Right lobe of liver (tissue), 6 donors: ENCODE data around the gene SC5D. TPM values are rescaled to one million over a fixed set of nuclear protein-coding genes. Genes with fewer than 3 reads are reported as not detected.

Experiments used
- ATAC-seq, 4 donors: fragments of 200-7000 bp; cut with Tn5 transposase; one replicate each; pipeline ENCODE4 v1.9.1; 2020; ENCODE audit warnings: mild to moderate bottlenecking in 4 of 4, moderate library complexity in 4 of 4
- DNase-seq, 3 donors: peaks; one replicate each; pipeline ENCODE4 v3.0.0-alpha.2; 2020
- H3K27ac ChIP-seq, 3 donors: fragments of 200-600 bp; one replicate each; pipeline ENCODE4 v1.8.0; 2022
- H3K27me3 ChIP-seq, 2 donors: fragments of 200-600 bp; one replicate each; pipeline ENCODE4 v1.8.0; 2022
- H3K36me3 ChIP-seq, 4 donors: fragments of 200-600 bp; sonication (generic) in 1 of 4; one replicate each; pipeline versions ENCODE4 v1.5.1 to v1.8.0; 2017 to 2022; ENCODE audit warnings: control low read depth in 1 of 4
- H3K4me1 ChIP-seq, 4 donors: fragments of 200-600 bp; sonication (generic) in 1 of 4; one replicate each; pipeline versions ENCODE4 v1.5.1 to v1.8.0; 2017 to 2022; ENCODE audit warnings: control low read depth in 1 of 4
- H3K4me3 ChIP-seq, 3 donors: fragments of 200-600 bp; one replicate each; pipeline ENCODE4 v1.8.0; 2022
- H3K9me3 ChIP-seq, 4 donors: fragments of 200-600 bp; sonication (generic) in 1 of 4; one replicate each; pipeline versions ENCODE4 v1.5.1 to v1.8.0; 2017 to 2022; ENCODE audit warnings: control low read depth in 1 of 4
- CTCF ChIP-seq, 4 donors: fragments of 200-600 bp in 3 of 4; fragments of 450-650 bp in 1 of 4; IDR thresholded peaks; one replicate each; pipeline versions ENCODE4 v1.5.1 to v1.8.0; 2016 to 2022; ENCODE audit warnings: antibody characterized with exemption in 4 of 4, mild to moderate bottlenecking in 2 of 4
- POLR2A ChIP-seq: fragments of 450-650 bp; IDR thresholded peaks from one replicate; pipeline ENCODE4 v1.6.1; 2017; ENCODE audit warnings: antibody characterized with exemption, mild to moderate bottlenecking
- WGBS: methylation state at CpG from one replicate; pipeline ENCODE4 v1.1.6; 2018; ENCODE audit warnings: low coverage, low lambda C conversion rate; ENCODE audit not compliant: insufficient coverage; ENCODE audit errors: missing lambda C conversion rate; 5-methylcytosine and 5-hydroxymethylcytosine counted together
- intact Hi-C, 2 donors: fragments of 100-400 bp; cut with DNase I; formaldehyde crosslinking; loops; one replicate each; pipeline versions ENCODE4 v1.11.2 to v1.14.1; 2022
- total RNA-seq, 6 experiments: library from RNA; depleted of rRNA in 2 of 6; stranded (reverse); fragments of >200 nt in 2 of 6; fragmentation: NEBNext Ultra II Directional in 3 of 6; extraction: Animal tissue kit (Norgen Biotek cat#: 25700) in 3 of 6; gene quantifications; one replicate each; pipeline versions ENCODE4 v1.1.0 to v1.2.4, GENCODE V29; 2016 to 2023
- donor health status: DM: no; HTN: yes; CAD: no.
- donor health status: DM: no; HTN: no; CAD: no.
- donor health status: DM: no; HTN: no; CAD: no.
- donor health status: DM: no; HTN: yes; CAD: no.
- donor health status: DM: no; HTN: yes; CAD: no.

SC5D gene
- total RNA-seq, 6 experiments from 2014 or later, result 58.9 to 126 (median 82.1) TPM

DNA sequence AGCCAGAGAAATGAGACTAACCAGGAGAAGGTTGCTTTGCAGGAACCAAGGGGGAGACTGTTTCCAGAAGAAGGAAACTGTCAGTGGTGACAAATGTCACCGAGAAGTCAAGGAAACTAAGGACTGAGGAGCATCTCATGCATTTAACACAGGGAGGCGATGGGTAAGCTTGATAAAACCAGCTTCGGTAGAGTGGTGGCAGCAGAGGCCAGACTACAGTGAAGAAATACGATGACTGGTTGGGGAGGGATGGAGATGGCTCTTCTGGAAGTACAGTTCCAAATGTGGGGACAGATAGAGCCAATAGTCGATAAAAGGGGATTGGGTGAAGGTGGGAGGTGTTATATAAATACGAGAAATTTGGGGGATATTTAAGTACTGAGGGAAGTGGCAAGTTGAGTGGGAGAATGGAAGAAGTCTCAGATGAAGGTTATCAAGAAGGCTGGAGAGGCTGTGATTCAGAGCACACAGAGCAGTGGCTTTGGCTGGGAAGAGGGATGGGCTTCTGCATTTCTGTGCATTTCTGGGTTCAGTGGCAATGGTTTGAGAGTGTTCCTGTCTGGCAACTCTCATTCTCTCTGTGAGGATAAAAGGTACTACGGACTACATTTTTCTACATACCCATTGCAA, 29.2 kb downstream of the SC5D start:
- Histone ChIP-seq H3K36me3 (no peaks in the 10 kb centered on the region), H3K9me3 (no peaks in the 10 kb centered on the region), H3K27me3 (no peaks in the 10 kb centered on the region), H3K27ac (no peak overlapping the region), H3K4me3 (no peak overlapping the region), H3K4me1 (no peaks in the 10 kb centered on the region)
- WGBS, result 5% methylated on average over 6 of the region's 7 CpGs
- intact Hi-C loops, result loop anchor here (10.0 kb wide), 2 partner anchors 123 to 273 kb away; no protein-coding TSS in a partner anchor
- peak; percentile 48 to 63 (median 53) for TF ChIP-seq CTCF (IDR thresholded peaks at IDR 0.05)
- no peak for TF ChIP-seq POLR2A
- peak; percentile 88 to 94 (median 92) for ATAC-seq
- DNase-seq, result peak in 1 of 3 donors; percentile 56

DNA sequence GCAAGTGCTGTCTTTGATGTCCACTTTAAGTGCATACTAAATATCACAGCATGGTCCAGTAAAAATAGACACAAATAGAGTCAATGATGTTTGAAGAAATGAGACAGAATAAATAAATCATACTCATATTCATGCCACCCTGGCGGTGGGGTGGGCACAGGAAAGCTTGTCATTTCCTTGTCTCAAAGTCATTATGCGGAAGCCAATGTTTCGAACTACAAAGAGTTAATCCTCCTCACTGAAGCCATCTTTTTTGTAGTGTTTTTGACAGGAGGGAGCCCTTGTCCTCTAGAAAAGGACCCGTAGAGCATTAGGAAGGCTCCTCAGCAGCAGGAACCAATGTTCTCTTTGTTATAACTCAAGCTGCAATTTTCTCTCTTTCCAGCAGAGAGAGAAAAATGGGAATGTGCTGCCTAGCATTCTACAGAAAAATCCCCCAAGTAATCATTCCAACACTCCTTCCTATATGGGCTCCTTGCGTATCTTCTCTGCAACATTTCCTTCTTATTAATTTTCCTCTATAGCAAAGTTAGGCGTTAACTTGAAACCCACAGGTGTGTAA, 30.6 kb downstream of the SC5D start:
- peak in 1 of 4 donors; percentile 8 for TF ChIP-seq CTCF (IDR thresholded peaks at IDR 0.05)
- no peak for TF ChIP-seq POLR2A
- no peaks in the 10 kb centered on the region for H3K4me1 ChIP-seq
- no peaks in the 10 kb centered on the region for H3K27me3 ChIP-seq
- WGBS, result 69% methylated on average over 6 of the region's 6 CpGs
- H3K9me3 ChIP-seq, result no peaks in the 10 kb centered on the region
- DNase-seq (no peak), ATAC-seq (no peak)
- no peaks in the 10 kb centered on the region for H3K36me3 ChIP-seq
- H3K4me3 ChIP-seq, result no peak overlapping the region
- H3K27ac ChIP-seq, result no peak overlapping the region
- intact Hi-C loops, result loop anchor here (10.0 kb wide), 2 partner anchors 122 to 272 kb away; no protein-coding TSS in a partner anchor

DNA sequence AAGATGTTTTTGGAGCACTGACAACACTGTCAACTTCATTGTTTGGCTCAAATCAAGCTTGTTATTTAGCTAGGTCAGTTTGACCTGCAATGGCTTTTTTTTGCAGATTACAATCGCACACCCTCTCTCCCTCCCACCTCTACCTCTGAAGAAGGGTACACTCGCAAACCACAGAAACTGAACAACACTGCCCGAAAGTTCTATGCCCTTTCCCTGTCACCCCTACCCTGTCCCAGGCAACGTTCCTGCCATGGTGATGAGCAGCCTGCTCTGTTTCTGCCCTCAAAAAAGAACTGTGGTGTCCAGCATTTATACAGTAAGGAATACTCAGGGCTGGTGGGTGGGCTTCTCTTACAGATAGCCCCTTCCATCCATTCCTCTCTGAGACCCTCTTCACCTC, 33.7 kb downstream of the SC5D start:
- Histone ChIP-seq H3K27ac (no peak overlapping the region), H3K27me3 (no peaks in the 10 kb centered on the region), H3K9me3 (no peaks in the 10 kb centered on the region), H3K4me1 (peaks cover 0 to 10% (median 3%) of the 10 kb centered on the region in 4 donors), H3K36me3 (no peaks in the 10 kb centered on the region), H3K4me3 (no peak overlapping the region)
- 38% methylated on average over 4 of the region's 4 CpGs for WGBS
- ATAC-seq (no peak), DNase-seq (no peak)
- intact Hi-C loops, result loop anchor here (10.0 kb wide), 2 partner anchors 119 to 269 kb away; no protein-coding TSS in a partner anchor
- TF ChIP-seq POLR2A (no peak), CTCF (IDR thresholded peaks at IDR 0.05) (no peak)

GRCh38 chr11:121327553-121327952, 35.0 kb downstream of the SC5D start:
- ATAC-seq (no peak), DNase-seq (no peak)
- 78% methylated on average over 1 of the region's 1 CpG for WGBS
- intact Hi-C loops, result loop anchor here (10.0 kb wide), 2 partner anchors 117 to 267 kb away; no protein-coding TSS in a partner anchor
- Histone ChIP-seq H3K36me3 (no peaks in the 10 kb centered on the region), H3K27me3 (no peaks in the 10 kb centered on the region), H3K4me1 (peaks cover 0 to 10% (median 3%) of the 10 kb centered on the region in 4 donors), H3K27ac (no peak overlapping the region), H3K4me3 (no peak overlapping the region), H3K9me3 (no peaks in the 10 kb centered on the region)
- TF ChIP-seq POLR2A (no peak), CTCF (IDR thresholded peaks at IDR 0.05) (no peak)
